WTC11 (cell line): Measurements from ENCODE around the gene DMD.

ENCODE experiments used
- CTCF ChIP-seq: fragments of 200-600 bp; IDR thresholded peaks from 2 replicates; pipeline ENCODE4 v1.8.0; 2022; ENCODE audit warnings: antibody characterized with exemption
- E2F4 ChIP-seq: sonication (generic); formaldehyde crosslinking; IDR thresholded peaks from 2 replicates; pipeline ENCODE4 v1.8.1; 2022; ENCODE audit warnings: low read depth, mild to moderate bottlenecking, moderate library complexity, missing genetic modification reagents, borderline replicate concordance
- FOXK1 ChIP-seq: sonication (generic); formaldehyde crosslinking; IDR thresholded peaks from 2 replicates; pipeline ENCODE4 v1.8.0; 2022; ENCODE audit warnings: mild to moderate bottlenecking, moderate library complexity, missing genetic modification reagents
- MAX ChIP-seq: sonication (generic); formaldehyde crosslinking; IDR thresholded peaks from 2 replicates; pipeline ENCODE4 v1.8.0; 2022; ENCODE audit warnings: mild to moderate bottlenecking, missing genetic modification reagents
- MLX ChIP-seq: sonication (generic); formaldehyde crosslinking; IDR thresholded peaks from 2 replicates; pipeline ENCODE4 v1.8.1; 2023; ENCODE audit warnings: mild to moderate bottlenecking, missing genetic modification reagents, moderate library complexity
- STAT6 ChIP-seq: sonication (generic); formaldehyde crosslinking; conservative IDR thresholded peaks from 2 replicates; pipeline ENCODE4 v1.8.1; 2023; ENCODE audit warnings: mild to moderate bottlenecking, low read depth, missing genetic modification reagents, moderate library complexity
- ZMAT4 ChIP-seq: fragments of 250-450 bp; sonication (Bioruptor Pico); IDR thresholded peaks from 2 replicates; pipeline ENCODE4 v1.9.0; 2021; ENCODE audit warnings: mild to moderate bottlenecking
- ZNF121 ChIP-seq: sonication (generic); formaldehyde crosslinking; IDR thresholded peaks from 2 replicates; pipeline ENCODE4 v1.8.0; 2023; ENCODE audit warnings: missing genetic modification reagents
- ZNF138 ChIP-seq: sonication (generic); formaldehyde crosslinking; conservative IDR thresholded peaks from 2 replicates; pipeline ENCODE4 v1.8.1; 2022; ENCODE audit warnings: mild to moderate bottlenecking, moderate library complexity, missing genetic modification reagents
- ZNF232 ChIP-seq: sonication (generic); formaldehyde crosslinking; IDR thresholded peaks from 2 replicates; pipeline ENCODE4 v1.8.0; 2022; ENCODE audit warnings: mild to moderate bottlenecking, missing genetic modification reagents
- ZNF425 ChIP-seq: fragments of 250-450 bp; sonication (Bioruptor Pico); conservative IDR thresholded peaks from 2 replicates; pipeline ENCODE4 v1.9.0; 2021; ENCODE audit warnings: mild to moderate bottlenecking

- TF ChIP-seq MLX (CRISPR knock-in tag) (no peak), ZNF425 (CRISPR knock-in tag) (no peak), ZNF232 (CRISPR knock-in tag) (no peak), ZNF121 (CRISPR knock-in tag) (no peak), CTCF (no peak), MAX (no peak), ZMAT4 (CRISPR knock-in tag) (no peak), ZNF138 (no peak), STAT6 (CRISPR knock-in tag) (no peak), E2F4 (CRISPR knock-in tag) (no peak), FOXK1 (CRISPR knock-in tag) (no peak)
Observed at GRCh38 chrX:31323658-31324057, 1887.7 kb downstream of the DMD start.
